Adipose tissue (tissue), 3 donors: ENCODE measurements around the gene HYAL3. TPM values are rescaled to one million over a fixed set of nuclear protein-coding genes. Genes with fewer than 3 reads are reported as not detected.

Experiments used
- H3K27ac ChIP-seq: one replicate; pipeline ENCODE4 v1.5.1; 2013; ENCODE audit warnings: low read depth, low read length
- WGBS, 3 donors: extraction: QIAGEN DNeasy Blood & Tissue Kit; methylation state at CpG; one replicate each; pipeline ENCODE4 v1.1.7; 2013; 5-methylcytosine and 5-hydroxymethylcytosine counted together
- polyA plus RNA-seq, 3 donors: library from polyadenylated mRNA; stranded (reverse); fragments of 200-250 nt; gene quantifications; one replicate each; pipeline ENCODE4 v1.2.3, GENCODE V29; 2013
- donor health status: healthy with polysubstance abuse.
- donor health status: Bipolar disorder and iron deficiency.
- donor health status: healthy.

The HYAL3 gene
- polyA plus RNA-seq, 3 donors, result 1.7 to 4.0 (median 2.5) TPM

DNA sequence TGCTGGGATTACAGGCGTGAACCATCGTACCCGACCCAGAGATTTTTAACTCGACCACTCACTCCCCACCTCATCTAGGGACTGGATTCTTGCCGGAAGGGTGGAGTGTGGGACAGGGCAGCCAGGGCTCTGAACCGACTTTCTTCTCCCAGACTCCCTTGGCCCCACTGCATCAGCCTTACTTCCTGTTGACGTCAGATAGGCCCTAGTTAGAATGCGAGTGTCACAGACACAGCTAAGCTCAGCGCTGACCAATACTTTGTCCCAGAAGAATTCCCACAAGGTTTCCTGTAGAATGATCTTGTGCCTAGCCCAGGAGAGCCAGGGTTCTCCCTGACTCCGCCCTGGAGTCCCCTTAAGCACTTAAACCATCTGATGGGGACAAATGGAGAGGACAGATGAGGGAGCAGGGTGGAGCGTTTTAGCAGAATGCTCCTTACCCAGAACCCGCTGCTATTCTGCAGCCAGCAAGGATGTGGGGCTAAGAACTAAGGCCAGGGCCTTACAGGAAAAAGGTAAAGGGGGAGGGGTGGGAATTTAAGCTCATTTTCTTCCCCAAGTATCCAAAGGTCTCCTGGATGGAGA lies 34.6 kb upstream of the HYAL3 start:
- H3K27ac ChIP-seq, result no peak overlapping the region
- WGBS, 3 donors, result 39 to 63% (median 49%) methylated on average over 12 of the region's 12 CpGs

DNA sequence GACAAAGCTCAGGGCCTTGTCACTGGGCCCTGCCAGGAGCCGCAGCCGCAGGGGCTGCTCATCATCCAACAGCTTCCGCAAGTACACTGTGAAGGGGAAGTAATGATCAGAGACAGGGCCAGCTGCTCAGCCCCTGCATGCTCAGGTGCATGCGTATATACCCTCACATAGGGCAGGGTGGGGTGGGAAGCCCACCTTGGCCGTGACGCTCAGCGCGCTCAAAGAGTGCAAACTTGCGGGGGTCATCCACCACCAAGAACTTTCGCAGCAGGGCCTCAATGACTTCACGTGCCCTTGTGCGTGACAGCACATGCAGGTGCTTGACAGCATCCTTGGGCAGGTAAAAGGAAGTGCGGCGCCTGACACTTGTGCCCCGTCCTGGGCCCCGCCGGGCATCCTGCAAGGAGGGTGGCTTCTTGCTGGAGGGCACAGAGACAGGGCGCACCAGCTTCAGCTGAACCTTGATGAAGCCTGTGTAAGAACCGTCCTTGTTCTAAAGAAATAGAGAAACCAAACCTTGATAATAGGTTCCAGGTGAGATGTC lies 32.2 kb upstream of the HYAL3 start:
- no peak overlapping the region for H3K27ac ChIP-seq
- 93 to 97% (median 94%) methylated on average over 19 of the region's 19 CpGs for WGBS, 3 donors

DNA sequence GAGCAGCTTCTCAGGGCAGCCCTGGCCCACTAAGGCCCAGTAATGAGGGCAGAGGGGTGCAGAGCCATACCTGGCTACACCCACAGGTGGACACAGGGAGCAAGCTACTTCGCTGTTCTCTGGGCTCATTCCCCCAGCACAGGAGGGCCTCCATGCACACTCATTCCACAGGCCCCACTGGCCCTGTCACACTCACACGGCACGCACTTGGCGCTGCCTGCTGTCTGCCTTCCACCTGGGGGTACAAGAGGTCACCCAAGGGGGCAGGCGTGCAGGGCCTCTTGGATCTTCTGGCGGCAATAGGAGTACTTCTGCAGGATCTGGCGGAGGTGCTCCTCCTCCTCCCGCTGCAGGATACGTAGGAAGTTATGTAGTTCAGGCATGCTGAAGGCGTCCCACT lies 31.1 kb upstream of the HYAL3 start:
- WGBS, 3 donors, result 91 to 94% (median 92%) methylated on average over 10 of the region's 10 CpGs
- H3K27ac ChIP-seq, result no peak overlapping the region

DNA sequence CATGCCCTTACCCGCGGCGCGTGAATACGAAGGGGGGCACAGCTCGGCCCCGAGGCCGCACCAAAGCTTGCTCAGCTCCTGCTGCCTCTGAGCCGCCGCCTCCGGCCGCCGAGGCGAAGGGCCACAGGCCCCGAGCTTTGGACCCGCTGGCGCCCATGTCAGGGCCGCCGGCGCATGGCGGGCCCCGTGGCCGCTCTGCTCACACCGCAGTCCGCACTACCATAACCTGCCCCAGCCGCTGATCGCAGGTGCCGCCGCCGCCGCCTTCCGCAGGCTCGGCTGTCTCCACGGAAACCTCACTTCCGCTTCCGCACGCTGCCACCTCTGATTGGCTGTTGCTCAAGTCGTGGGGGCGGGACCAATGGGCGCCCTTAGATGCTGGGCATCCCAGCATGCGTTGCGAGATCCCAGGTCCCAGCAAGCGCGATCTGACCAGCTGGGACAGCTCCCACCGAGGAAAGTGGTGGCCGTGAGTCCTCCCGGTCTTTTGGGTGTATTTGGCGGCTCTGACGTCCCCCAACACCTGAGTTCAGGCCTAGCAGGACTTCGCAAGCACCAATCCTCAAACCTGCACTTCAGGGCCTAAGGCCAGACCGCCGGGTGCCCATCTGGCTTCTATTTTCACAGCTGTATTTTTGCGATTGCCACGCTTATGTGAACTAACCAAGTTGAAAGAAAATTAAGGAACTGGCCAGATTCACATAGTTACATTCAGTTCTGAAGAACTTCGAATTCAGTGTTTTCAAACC lies 28.9 kb upstream of the HYAL3 start, which contains the start of gene TUSC2:
Gene TUSC2, minus strand, starts transcription at position 281 of the 749 bp plus-strand sequence. Its CDS starts 124 bp downstream, at position 157.
- H3K27ac ChIP-seq, result peak within 1 kb of the TSS; percentile 10
- 1 to 3% (median 3%) methylated on average over 52 to 55 of the region's 55 CpGs for WGBS, 3 donors

DNA sequence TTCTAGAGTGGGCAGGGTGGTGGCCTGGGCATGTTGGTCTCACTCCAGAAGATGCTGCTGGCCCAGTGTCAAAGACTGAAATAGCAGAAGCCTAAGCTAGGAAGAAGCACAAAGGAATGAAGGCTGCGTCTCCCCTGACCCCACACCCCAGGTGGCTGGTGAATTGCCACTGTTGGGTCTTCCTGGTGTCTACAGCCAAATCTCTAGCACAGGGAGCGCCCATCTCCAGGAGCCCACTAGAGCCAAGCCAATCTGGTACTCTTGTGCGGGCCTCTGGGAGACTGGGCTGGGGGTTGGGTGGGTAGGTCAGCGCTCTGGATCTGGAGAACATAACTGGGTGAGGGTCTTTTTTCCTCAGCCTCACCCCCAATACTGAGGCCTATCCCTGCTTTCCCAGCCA lies 27.9 kb upstream of the HYAL3 start:
- H3K27ac ChIP-seq, result no peak overlapping the region
- WGBS, 3 donors, result 58 to 72% (median 69%) methylated on average over 4 of the region's 4 CpGs

DNA sequence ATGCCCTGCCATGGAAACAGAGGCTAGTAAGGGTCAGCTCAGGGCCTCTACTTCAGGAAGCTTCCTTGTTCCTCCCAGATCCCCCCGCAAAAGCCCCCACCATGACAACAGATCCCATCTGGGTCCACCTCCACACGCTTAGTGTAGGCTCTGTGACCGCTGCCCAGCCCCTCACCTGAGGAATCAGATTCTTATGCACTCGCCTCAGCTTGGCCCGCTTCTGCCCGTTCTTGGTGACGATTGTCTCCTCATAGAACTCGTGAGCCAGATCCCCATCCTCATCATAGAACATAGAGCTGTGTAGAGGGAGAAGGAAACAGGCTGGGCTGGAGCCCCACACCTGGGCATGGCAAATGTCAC lies 27.0 kb upstream of the HYAL3 start:
- H3K27ac ChIP-seq, result no peak overlapping the region
- 89 to 91% (median 90%) methylated on average over 8 of the region's 8 CpGs for WGBS, 3 donors

DNA sequence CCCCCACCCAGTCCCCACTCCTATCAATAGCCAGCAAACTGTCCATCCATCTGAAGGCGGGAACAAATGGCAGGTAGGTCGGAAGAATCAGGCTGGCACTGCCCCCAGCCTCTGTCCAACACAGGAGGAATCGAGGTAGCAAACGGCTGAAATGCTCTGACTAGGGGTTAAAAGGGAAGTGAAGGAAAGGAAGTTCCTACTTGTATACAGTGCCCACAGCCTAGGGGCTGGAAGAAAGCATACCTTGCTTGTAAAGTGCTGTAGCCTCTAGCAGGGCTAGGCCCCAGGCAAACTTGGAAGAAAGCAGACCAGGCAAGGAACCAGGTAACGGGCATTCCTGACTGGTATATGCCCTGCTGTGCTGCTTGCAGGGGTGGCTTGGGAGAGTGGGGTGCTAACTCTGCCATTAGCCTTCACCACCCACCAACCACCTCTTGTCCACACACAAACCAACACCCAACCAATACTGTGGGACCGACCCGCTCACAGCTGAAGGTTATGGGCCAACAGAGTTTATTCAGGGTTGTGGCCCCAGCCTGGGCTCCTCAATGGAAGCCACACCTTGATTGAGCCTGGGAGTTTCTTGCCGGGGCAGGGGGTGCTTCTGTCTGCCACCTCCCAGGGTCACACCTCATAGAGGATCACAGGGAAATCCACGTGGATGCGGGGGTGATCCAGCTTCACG lies 26.4 kb upstream of the HYAL3 start:
- WGBS, 3 donors, result 83 to 89% (median 84%) methylated on average over 11 of the region's 11 CpGs
- no peak overlapping the region for H3K27ac ChIP-seq

DNA sequence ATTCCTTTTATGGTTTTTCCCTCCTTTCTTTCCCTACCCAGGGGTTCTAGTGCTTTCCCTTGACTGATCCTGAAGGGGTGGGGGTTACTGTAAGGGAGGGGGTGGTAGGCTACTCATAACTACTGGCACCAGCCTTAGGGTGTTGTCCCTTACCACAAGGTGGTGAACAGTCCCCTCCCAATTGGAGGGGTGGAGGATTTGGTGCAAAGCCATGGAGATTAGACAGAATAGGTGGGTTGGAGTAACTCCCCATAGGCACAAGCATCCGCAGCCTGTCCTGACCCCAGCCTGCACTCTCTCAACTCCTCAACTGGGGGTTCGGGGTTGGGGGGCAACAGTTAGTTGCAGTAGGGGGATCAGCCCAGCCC lies 25.9 kb upstream of the HYAL3 start:
- 86 to 91% (median 88%) methylated on average over 2 of the region's 2 CpGs for WGBS, 3 donors
- H3K27ac ChIP-seq, result no peak overlapping the region

DNA sequence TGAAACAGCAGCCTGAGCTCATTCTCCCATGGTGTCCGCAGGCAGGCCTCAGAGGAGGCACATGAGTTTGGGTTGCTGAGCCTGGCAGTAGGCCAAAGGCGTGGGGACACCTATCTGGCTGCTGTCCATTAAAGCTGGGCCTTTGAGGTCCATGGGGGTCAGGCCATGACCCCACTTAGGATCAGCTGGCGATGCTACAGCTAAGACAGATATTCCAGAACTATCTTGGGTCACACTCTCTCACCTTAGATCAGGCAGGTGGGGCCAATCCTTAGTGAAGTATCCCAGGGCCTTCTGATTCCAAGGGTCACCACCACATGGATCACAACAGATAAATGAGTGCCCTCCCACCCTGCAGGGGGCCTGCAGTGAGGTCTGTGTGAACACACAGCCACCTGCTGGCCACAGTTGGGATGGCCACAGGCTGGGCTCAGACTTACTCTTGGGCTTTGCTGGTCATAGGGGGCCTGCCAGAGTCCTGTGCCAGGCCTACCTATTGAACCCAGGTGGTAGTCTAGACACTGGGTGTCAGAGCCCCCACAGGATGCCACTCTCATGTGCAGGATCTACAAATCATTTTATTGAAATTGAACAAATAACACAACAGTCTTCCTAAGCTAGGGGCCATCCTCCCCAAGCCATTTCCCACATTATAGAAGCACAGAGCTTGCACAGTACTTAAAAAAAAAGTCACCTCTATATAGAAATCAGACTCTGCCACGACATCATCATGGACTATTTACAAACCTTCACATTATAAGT lies 25.3 kb upstream of the HYAL3 start:
- 44 to 53% (median 51%) methylated on average over 4 of the region's 4 CpGs for WGBS, 3 donors
- H3K27ac ChIP-seq, result no peak overlapping the region

DNA sequence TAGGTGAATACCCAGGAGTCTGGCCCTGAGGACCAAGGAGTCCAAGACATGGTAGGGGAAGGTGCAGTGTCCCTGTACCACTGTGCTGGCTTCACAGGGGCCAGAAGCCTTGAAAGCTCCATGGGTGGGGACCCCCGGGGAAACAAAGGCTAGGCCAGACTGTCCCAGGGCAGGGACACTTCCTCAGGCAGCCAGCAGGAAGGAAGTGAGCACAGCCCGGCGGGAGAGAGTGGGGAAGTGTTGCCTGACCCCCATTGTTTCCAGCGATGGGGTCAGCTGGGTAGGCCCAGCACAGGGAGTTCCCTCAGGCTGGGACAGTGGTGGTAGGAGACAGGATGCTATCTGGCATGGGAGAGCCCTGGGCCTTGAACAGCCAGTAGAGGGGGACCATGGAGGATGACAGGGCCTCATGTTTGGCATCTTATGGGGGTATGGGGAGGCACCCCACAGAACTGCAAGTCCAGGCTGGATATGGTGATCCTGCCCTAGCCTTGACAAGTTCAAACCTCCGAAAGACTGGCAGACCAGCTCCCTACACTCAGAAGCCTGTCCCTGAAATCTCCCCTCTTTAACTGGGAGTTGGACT lies 24.5 kb upstream of the HYAL3 start:
- WGBS, 3 donors, result 40 to 79% (median 40%) methylated on average over 5 of the region's 5 CpGs
- H3K27ac ChIP-seq, result peak overlapping the region; percentile 49

DNA sequence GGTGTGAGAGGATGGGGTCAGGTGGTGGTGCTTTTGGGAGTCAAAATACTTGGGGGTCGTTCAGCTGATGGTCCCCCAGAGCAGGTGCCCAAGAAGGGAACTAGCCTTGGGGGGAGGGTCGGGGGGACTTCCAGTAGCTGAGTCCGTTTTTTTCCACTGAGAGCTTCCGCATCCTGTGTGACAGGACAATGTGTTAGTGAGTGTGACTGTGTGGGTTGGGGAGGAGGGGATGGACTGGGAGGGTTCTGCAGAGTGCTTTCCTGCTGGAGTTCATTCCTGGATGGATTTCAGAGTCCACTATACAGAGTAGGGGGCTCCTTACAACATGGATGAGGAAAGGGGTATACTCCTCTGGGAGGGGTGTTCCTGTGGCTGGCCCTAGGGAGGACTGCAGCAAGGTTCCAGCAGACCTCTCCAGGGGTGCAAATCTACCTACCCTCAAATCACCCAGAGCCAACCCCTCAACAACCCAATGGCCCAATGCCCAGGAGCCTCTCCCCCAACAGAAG lies 23.9 kb upstream of the HYAL3 start:
- H3K27ac ChIP-seq, result peak overlapping the region; percentile 49
- WGBS, 3 donors, result 25 to 54% (median 34%) methylated on average over 4 of the region's 4 CpGs

DNA sequence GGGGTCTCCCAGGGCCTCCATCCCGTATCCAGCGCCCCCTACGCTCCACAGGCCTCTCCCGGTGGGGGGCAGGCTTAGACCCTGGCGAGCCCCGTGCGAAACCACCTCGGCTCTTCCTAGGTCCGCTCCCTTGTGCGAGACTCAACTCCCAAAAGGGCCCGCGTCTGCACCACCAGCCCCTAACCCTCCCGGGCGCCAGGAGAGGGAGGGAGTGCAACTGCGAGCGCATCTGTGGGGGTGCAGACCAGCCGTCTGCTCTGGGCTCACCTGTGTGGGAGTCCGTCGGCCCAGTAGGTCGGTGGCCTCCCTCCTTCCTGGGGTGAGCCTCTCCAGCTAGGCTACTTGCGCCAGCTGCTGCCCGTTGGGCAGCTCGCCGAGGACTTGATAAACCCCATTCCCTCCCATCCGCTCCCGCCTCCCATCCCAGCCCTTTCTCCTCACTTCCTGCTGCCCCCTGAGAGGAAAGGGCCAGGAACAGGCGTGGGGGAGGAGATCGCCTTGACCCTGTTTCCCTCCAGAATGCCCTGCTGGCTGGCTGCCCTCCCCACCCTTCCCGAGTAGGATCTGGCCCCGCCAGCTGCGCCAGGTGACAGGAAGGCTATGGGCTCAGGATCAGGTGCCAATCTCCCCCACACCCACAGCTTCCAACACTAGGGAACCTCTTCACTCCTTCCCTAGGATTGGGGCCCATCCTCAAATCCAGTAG lies 23.3 kb upstream of the HYAL3 start, which contains the start of gene HYAL2:
Gene HYAL2, minus strand, starts transcription at position 360 of the 706 bp plus-strand sequence. CDS start 2,256 bp downstream, outside the sequence.
- H3K27ac ChIP-seq, result peak within 1 kb of the TSS; percentile 49
- WGBS, 3 donors, result 28 to 40% (median 32%) methylated on average over 29 to 31 of the region's 31 CpGs

DNA sequence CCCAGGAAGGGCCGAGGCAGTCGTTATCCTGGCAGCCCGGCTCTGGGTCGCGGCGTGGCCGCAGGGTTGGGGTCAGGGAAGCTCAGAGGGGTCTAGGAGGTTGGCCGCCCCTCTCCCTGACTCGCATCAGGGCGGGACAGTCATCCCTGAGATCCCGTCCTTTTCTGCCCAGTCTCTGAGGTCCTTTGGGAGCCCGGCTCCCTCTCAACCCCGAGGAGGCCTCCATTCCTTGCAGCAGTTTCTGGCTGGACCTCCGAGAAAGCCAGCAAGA lies 22.8 kb upstream of the HYAL3 start:
- H3K27ac ChIP-seq, result peak overlapping the region; percentile 36
- 9 to 37% (median 19%) methylated on average over 13 to 14 of the region's 14 CpGs for WGBS, 3 donors

DNA sequence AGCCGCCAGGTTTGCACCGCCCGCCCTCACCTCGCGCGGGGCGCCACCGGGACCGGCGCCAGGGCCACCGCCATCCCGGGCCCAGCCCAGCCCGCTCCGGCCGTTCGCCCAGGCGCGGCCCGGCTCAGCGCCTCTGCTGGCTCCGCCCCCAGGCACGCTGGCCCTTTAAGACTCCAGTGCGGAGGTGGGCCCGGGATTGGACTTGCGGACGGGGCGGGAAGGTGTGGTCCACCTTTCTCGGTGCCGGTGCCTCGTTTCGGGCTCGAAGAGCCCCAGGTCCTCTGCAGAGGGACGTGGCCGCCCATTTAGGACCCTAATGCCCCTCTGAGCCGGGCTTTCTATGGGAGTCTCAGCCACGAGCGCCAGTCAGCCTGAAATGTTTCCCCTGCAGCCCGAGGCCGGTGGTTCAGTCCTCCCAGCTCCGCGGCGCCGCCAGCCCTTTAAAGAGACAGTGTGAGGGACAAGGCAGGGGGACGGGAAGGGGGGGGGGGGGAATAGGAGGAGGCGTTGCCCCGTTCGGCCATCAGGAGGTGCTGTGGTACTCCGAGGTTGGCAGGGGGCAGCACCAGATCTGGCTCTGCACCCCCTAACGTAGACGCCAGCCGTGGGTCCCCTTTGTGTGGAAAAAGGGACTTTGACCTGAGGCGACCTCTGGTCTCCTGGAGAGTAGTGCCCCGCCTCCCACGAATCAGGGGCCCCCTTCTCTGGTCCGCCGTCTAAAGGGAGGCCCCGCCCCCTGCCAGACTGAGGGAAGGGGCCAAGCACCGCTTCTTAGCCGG lies 22.3 kb upstream of the HYAL3 start:
- 0 to 1% (median 1%) methylated on average over 54 to 59 of the region's 59 CpGs for WGBS, 3 donors
- peak overlapping the region; percentile 63 for H3K27ac ChIP-seq

DNA sequence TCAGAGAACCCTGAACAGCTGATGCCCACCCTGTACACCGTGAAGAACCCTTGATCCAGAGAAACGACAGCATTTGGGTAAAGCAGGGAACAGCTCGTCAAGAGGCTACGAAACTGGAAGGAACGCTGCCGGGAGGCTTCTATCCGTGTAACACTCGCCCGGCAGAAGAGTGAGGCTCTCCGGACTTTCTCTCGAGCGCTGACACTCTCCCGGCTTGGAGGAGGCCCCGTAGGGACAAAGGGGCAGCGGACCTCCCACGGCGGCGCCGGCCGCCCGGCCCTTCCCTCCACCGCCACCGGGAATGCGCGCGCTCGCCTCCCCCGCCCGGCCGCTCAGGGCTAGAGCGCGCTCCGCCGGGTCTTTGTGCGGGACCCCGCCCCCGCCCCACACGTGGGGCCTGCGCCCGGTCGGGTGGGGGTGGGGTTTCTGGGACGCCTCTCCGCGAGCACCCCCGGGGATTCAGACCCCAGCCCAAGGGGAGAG lies 21.7 kb upstream of the HYAL3 start:
- WGBS, 3 donors, result 0 to 1% (median 0%) methylated on average over 26 to 45 of the region's 45 CpGs
- peak overlapping the region; percentile 63 for H3K27ac ChIP-seq

DNA sequence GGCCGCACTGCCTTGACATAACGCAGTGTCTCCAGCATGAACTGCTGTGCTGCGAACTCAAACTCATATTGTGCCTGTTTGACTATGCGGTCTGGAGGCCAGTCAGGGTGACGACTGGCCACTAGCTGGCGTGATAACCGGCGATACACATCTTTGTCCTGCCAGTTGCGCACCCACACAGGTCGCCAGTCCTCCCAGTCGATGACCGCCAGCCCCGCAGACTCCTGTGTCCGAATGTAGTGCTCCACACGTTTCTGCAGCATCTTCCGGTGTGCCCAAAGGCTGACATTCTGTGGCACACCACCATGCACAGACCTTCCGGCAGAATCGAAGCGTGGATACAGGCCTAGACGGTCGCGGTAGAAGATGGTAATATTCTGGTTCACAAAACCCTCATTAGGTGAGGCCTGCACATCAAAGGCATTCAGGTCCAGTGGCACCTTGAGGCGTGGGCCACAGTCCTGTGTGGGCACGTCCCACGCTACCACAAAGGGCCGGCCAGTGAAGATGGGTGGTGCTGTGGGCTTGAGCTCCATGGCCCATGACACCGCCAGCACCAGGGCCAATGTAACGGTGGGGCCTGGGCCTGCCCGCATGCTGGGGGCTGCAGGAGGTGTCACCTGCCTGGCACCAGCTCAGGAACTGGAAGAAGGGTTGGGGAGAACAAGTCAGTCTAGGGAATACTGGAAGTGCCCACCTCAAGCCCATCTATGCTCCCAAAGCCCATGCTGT lies 20.9 kb upstream of the HYAL3 start:
- WGBS, 3 donors, result 74 to 82% (median 78%) methylated on average over 29 of the region's 29 CpGs
- no peak overlapping the region for H3K27ac ChIP-seq
